Mesothelial cell of epicardium (in vitro differentiated cells): Measurements from ENCODE around the gene RACGAP1. TPM values are rescaled to one million over a fixed set of nuclear protein-coding genes. Genes with fewer than 3 reads are reported as not detected.

Experiments
- DNase-seq, 2 experiments: peaks; one replicate each; pipeline ENCODE4 v3.0.0; 2021; ENCODE audit warnings: low spot score in 2 of 2; ENCODE audit not compliant: unreplicated experiment in 2 of 2
- H3K27ac Mint-ChIP-seq: 2 replicates; pipeline ENCODE4 v1.8.0; 2021; ENCODE audit warnings: mixed read lengths
- H3K27me3 Mint-ChIP-seq: 2 replicates; pipeline ENCODE4 v1.8.0; 2021; ENCODE audit warnings: low read depth, mixed read lengths
- H3K36me3 Mint-ChIP-seq: 2 replicates; pipeline ENCODE4 v1.8.0; 2021; ENCODE audit warnings: mixed read lengths
- H3K4me1 Mint-ChIP-seq: 2 replicates; pipeline ENCODE4 v1.8.0; 2021; ENCODE audit warnings: mixed read lengths
- H3K4me3 Mint-ChIP-seq: 2 replicates; pipeline ENCODE4 v1.8.0; 2021; ENCODE audit warnings: mild to moderate bottlenecking, moderate library complexity, mixed read lengths
- H3K9me3 Mint-ChIP-seq: 2 replicates; pipeline ENCODE4 v1.8.0; 2021; ENCODE audit warnings: mixed read lengths
- CTCF ChIP-seq: fragments of 200-600 bp; sonication (generic); IDR thresholded peaks from one replicate; pipeline ENCODE4 v1.5.0; 2021; ENCODE audit warnings: antibody characterized with exemption; ENCODE audit not compliant: unreplicated experiment
- total RNA-seq: library from RNA; stranded (reverse); gene quantifications from 3 replicates; pipeline ENCODE4 v1.2.1, GENCODE V29; 2021

The RACGAP1 gene
- total RNA-seq, 1 donor from 2014 or later = 29.8 TPM

DNA sequence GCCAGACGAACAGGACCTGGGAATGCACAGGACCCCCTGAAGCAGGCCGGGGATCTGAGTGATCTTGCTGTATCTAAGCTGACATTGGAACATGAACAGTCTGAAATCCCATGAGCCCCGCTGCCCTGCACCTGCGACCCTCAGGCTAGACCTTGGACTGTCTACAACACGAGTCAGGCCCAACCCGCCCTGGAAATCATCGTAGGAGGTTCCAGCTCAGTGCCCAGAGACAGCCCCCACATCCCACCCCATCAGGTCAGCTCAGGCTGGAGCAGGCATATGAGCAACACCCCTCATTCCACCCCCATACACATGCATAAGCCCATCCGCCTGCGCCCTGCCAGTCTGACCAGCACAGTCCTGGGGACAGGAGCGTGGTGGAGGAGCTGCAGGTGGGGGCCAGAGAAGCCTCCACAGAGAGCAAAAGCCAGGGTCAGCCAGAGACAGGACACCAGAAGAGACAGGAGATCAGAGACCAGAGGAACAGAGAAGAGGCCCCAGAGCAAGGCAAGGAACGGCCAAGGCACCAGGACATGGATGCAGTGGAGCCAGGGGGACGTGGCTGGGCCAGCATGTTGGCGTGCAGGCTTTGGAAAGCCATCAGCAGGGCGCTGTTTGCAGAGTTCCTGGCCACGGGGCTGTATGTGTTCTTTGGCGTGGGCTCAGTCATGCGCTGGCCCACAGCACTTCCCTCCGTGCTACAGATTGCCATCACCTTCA lies 52.5 kb downstream of the RACGAP1 start, which contains the start of gene AQP6:
AQP6 (plus strand) TSS at position 307 of the 720 bp plus-strand sequence; CDS start at position 534, 227 bp downstream.
- peaks cover 17% of the 10 kb centered on the region for H3K27me3 Mint-ChIP-seq
- DNase-seq = no peak
- no peaks in the 10 kb centered on the region for H3K36me3 Mint-ChIP-seq
- TF ChIP-seq CTCF = no peak
- H3K27ac Mint-ChIP-seq = no peak within 1 kb of the TSS
- no peaks in the 10 kb centered on the region for H3K9me3 Mint-ChIP-seq
- H3K4me1 Mint-ChIP-seq = peaks cover 2% of the 10 kb centered on the region
- H3K4me3 Mint-ChIP-seq = no peak within 1 kb of the TSS

DNA sequence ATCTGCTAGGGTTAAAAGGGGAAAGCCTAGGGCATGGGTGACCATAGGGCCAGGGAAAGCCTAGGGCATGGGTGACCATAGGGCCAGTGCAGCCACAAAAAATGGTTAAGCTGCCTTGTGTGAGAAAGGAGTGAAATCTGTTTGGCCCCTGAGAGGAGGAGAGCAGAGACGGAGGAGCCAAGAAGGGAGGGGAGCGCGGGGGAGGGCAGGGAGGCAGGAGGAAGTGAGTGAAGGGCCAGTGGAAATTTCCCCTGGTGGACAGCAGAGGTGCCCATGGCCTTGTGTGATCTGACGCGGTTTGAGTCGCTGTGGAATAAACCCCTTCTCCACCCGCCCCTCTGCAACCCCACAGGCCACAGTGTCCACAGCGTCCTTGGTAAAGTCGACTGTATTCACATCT lies 53.2 kb downstream of the RACGAP1 start:
- peaks cover 17% of the 10 kb centered on the region for H3K27me3 Mint-ChIP-seq
- no peaks in the 10 kb centered on the region for H3K9me3 Mint-ChIP-seq
- H3K36me3 Mint-ChIP-seq = no peaks in the 10 kb centered on the region
- TF ChIP-seq CTCF = no peak
- peaks cover 3% of the 10 kb centered on the region for H3K4me1 Mint-ChIP-seq
- H3K4me3 Mint-ChIP-seq = no peak overlapping the region
- no peak for DNase-seq
- H3K27ac Mint-ChIP-seq = no peak overlapping the region

GRCh38 chr12:49971141-49971540 lies 54.2 kb downstream of the RACGAP1 start:
- Mint-ChIP-seq H3K27ac (no peak overlapping the region), H3K9me3 (no peaks in the 10 kb centered on the region), H3K27me3 (peaks cover 25% of the 10 kb centered on the region), H3K36me3 (no peaks in the 10 kb centered on the region), H3K4me1 (peaks cover 5% of the 10 kb centered on the region), H3K4me3 (no peak overlapping the region)
- DNase-seq = no peak
- no peak for TF ChIP-seq CTCF

- H3K27me3 Mint-ChIP-seq = peaks cover 26% of the 10 kb centered on the region
- no peaks in the 10 kb centered on the region for H3K36me3 Mint-ChIP-seq
- no peak for DNase-seq
- no peaks in the 10 kb centered on the region for H3K9me3 Mint-ChIP-seq
- peaks cover 5% of the 10 kb centered on the region for H3K4me1 Mint-ChIP-seq
- no peak for TF ChIP-seq CTCF
- no peak overlapping the region for H3K4me3 Mint-ChIP-seq
- no peak overlapping the region for H3K27ac Mint-ChIP-seq
These were observed 54.6 kb downstream of the RACGAP1 start for GRCh38 chr12:49970658-49971057.

DNA sequence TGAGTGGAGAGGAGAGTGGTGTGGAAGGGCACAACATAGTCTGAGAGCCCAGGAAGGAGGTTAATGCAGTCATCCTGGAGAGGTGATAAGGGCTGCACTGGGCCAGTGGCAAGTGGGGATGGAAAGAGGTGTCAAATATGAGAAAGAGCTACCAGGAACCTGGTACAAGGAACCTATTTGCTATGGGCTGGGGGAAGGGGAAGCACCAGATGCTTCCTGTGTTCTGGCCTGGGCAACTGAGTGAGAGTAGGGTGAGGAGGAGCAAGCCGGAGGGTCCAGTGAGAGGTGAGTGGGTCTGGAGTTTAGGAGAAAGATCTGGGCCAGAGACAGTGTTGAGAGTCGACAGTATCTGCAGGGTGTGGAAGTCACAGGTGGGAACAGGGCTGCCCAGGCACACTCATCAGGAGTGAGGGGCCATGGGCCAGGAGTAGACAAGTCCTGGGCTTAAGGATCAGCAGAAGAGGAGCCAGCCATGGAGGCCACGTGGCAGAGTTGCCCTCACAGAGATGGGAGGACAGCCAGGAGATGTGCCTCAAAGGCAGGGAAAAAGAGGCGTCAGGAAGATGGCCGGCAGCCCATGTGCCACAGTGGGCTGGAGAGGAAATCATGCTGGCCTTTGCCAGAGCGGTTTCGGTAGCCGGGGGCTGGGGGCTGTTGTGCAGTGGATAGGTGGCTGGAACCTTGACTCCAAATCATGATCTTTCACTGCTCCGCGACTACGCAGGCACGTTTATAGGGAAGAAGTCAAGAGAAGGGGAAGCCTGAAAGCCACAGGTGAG lies 55.5 kb downstream of the RACGAP1 start:
- Mint-ChIP-seq H3K4me1 (peaks cover 4% of the 10 kb centered on the region), H3K27me3 (peaks cover 33% of the 10 kb centered on the region), H3K9me3 (no peaks in the 10 kb centered on the region), H3K4me3 (no peak overlapping the region), H3K27ac (no peak overlapping the region), H3K36me3 (no peaks in the 10 kb centered on the region)
- no peak for DNase-seq
- no peak for TF ChIP-seq CTCF
